OCI-LY3 (cell line): ENCODE results near the gene RETREG3.
"Not testable (repeated sequence)": the region's sequence is repeated elsewhere in the genome, so short reads cannot be mapped to it uniquely, and the experiment has no call there.

Experiments used
- H2AFZ ChIP-seq: fragments of 200-600, 300-600 bp; shearing (Covaris generic); 2 replicates; pipeline ENCODE4 v1.6.0; 2014; ENCODE audit warnings: antibody characterized with exemption, low read depth, low read length
- H3K27ac ChIP-seq: fragments of 200-600, 300-600 bp; sonication (generic); 2 replicates; pipeline ENCODE4 v1.5.1; 2014; ENCODE audit warnings: mild to moderate bottlenecking, low read length, moderate library complexity, mixed read lengths
- H3K27me3 ChIP-seq: fragments of 200-600, 300-600 bp; sonication (generic); 2 replicates; pipeline ENCODE4 v1.6.1; 2014; ENCODE audit warnings: low read depth, low read length, mixed read lengths
- H3K36me3 ChIP-seq: fragments of 200-600, 300-600 bp; sonication (generic); replicated peaks from 2 replicates; pipeline ENCODE3; 2014; ENCODE audit warnings: low read depth, low read length, mixed read lengths
- H3K4me1 ChIP-seq: fragments of 300-600, 200-600 bp; sonication (generic); 2 replicates; pipeline ENCODE4 v1.6.1; 2014; ENCODE audit warnings: low read length, mixed read lengths
- H3K4me2 ChIP-seq: fragments of 200-600, 300-600 bp; sonication (generic); 2 replicates; pipeline ENCODE4 v1.6.1; 2014; ENCODE audit warnings: low read length, mixed read lengths
- H3K4me3 ChIP-seq: fragments of 300-600, 200-600 bp; sonication (generic); 2 replicates; pipeline ENCODE4 v1.5.1; 2014; ENCODE audit warnings: antibody characterized with exemption, mild to moderate bottlenecking, low read length, moderate library complexity
- H3K79me2 ChIP-seq: fragments of 300-600, 200-600 bp; shearing (Covaris generic); 2 replicates; pipeline ENCODE4 v1.6.1; 2014; ENCODE audit warnings: mild to moderate bottlenecking, low read length, mixed read lengths
- H3K9ac ChIP-seq: fragments of 300-600, 200-600 bp; shearing (Covaris generic); 2 replicates; pipeline ENCODE4 v1.6.0; 2014; ENCODE audit warnings: mild to moderate bottlenecking, low read length, moderate library complexity
- H3K9me3 ChIP-seq: fragments of 200-600, 300-600 bp; shearing (Covaris generic); 2 replicates; pipeline ENCODE4 v1.6.1; 2014; ENCODE audit warnings: low read length, mixed read lengths; ENCODE audit not compliant: insufficient read depth
- H4K20me1 ChIP-seq: fragments of 200-600, 300-600 bp; sonication (generic); 2 replicates; pipeline ENCODE4 v1.6.1; 2016; ENCODE audit warnings: low read length, mixed read lengths; ENCODE audit not compliant: insufficient read depth
- EZH2phosphoT487 ChIP-seq: fragments of 200-600 bp; shearing (Covaris generic); IDR thresholded peaks from 2 replicates; pipeline ENCODE4 v1.6.1; 2018; ENCODE audit warnings: antibody characterized with exemption, mixed run types, low read depth
- TF ChIP-seq, protein P1 (sequence below): fragments of 200-600, 300-600 bp; sonication (generic); IDR thresholded peaks from 2 replicates; pipeline ENCODE4 v1.5.1; 2014; ENCODE audit warnings: antibody characterized with exemption, low read length, low read depth

Gene RETREG3

DNA sequence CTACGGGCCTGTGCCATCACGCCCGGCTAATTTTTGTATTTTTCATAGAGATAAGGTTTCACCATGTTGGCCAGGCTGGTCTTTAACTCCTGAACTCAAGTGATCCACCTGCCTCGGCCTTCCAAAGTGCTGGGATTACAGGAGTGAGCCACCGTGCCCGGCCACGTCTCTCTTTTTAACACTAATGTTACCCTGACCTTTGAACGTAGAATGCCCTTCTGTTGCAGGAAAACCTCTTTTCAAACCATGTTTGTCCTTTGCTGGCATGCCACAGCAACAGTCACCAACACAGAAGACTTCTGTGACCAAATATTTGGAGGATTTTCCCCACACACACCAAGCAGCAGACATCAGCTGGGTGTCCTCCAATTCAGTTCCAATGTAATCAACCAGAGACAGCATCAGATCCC lies 64.3 kb downstream of the RETREG3 start:
- H3K4me3 ChIP-seq = no peak overlapping the region
- H3K27me3 ChIP-seq = no peaks in the 10 kb centered on the region
- no peak overlapping the region for H3K9ac ChIP-seq
- TF ChIP-seq EZH2phosphoT487 = no peak
- TF ChIP-seq, protein P1, sequence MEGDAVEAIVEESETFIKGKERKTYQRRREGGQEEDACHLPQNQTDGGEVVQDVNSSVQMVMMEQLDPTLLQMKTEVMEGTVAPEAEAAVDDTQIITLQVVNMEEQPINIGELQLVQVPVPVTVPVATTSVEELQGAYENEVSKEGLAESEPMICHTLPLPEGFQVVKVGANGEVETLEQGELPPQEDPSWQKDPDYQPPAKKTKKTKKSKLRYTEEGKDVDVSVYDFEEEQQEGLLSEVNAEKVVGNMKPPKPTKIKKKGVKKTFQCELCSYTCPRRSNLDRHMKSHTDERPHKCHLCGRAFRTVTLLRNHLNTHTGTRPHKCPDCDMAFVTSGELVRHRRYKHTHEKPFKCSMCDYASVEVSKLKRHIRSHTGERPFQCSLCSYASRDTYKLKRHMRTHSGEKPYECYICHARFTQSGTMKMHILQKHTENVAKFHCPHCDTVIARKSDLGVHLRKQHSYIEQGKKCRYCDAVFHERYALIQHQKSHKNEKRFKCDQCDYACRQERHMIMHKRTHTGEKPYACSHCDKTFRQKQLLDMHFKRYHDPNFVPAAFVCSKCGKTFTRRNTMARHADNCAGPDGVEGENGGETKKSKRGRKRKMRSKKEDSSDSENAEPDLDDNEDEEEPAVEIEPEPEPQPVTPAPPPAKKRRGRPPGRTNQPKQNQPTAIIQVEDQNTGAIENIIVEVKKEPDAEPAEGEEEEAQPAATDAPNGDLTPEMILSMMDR = no peak
- no peaks in the 10 kb centered on the region for H4K20me1 ChIP-seq
- no peaks in the 10 kb centered on the region for H3K9me3 ChIP-seq
- H3K4me2 ChIP-seq = no peak overlapping the region
- H3K27ac ChIP-seq = no peak overlapping the region
- no peaks in the 10 kb centered on the region for H3K4me1 ChIP-seq
- H3K36me3 ChIP-seq = peaks cover 18% of the 10 kb centered on the region
- no peak overlapping the region for H2AFZ ChIP-seq
- no peaks in the 10 kb centered on the region for H3K79me2 ChIP-seq

GRCh38 chr17:42543190-42544079 lies 65.7 kb downstream of the RETREG3 start:
- no peak for TF ChIP-seq EZH2phosphoT487
- TF ChIP-seq, protein P1 = no peak
- no peak overlapping the region for H3K4me3 ChIP-seq
- no peak overlapping the region for H3K27ac ChIP-seq
- H4K20me1 ChIP-seq = no peaks in the 10 kb centered on the region; the same call in 1 of the 2 replicates
- H3K9ac ChIP-seq = no peak overlapping the region
- H3K4me1 ChIP-seq = no peaks in the 10 kb centered on the region
- H3K79me2 ChIP-seq = no peaks in the 10 kb centered on the region
- H3K4me2 ChIP-seq = no peak overlapping the region
- peaks cover 27% of the 10 kb centered on the region for H3K36me3 ChIP-seq
- H3K9me3 ChIP-seq = no peaks in the 10 kb centered on the region
- no peaks in the 10 kb centered on the region for H3K27me3 ChIP-seq
- H2AFZ ChIP-seq = no peak overlapping the region

DNA sequence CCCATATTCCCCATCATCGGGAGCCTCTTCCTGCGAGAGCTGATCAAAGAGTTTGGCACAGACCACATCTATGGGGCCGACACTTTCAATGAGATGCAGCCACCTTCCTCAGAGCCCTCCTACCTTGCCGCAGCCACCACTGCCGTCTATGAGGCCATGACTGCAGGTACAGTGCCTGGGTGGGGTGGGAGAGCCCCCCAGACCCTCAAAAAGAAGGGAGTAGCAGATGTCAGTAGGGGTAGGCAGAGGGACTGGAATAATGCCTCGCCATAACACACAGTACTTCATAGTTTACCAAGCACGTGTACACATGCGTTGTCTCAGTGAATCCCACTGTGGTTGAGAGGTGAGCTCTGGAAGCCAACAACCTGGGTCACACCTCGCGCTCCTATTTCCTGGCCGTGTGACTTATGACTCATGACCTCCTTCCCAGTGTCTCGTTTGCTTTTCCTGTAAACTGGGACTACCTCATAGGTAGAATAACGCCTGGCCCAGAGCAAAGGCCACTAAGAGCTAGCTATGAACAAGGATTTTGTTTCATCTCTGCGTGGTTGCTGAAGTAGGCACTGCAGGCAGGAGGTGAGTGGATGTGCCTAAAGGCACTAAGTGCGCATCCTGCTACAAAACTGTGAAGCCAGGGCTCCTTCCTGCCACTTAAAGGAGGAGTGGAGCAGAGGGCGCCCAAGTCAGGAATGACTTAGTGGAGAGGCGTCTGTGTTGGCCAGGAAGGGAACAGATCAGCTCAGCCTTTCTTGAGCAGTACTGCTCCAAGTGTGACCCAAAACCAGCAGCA lies 67.9 kb downstream of the RETREG3 start:
- Histone ChIP-seq H2AFZ (no peak overlapping the region), H3K27me3 (no peaks in the 10 kb centered on the region), H3K79me2 (peaks cover 22% of the 10 kb centered on the region), H3K9me3 (no peaks in the 10 kb centered on the region), H3K9ac (no peak overlapping the region), H3K4me1 (peaks cover 14% of the 10 kb centered on the region), H3K36me3 (peaks cover 33% of the 10 kb centered on the region), H3K4me2 (no peak overlapping the region), H3K4me3 (no peak overlapping the region), H3K27ac (no peak overlapping the region), H4K20me1 (peaks cover 13% of the 10 kb centered on the region; the same call in 1 of the 2 replicates)
- TF ChIP-seq EZH2phosphoT487 = no peak
- TF ChIP-seq, protein P1 = no peak

DNA sequence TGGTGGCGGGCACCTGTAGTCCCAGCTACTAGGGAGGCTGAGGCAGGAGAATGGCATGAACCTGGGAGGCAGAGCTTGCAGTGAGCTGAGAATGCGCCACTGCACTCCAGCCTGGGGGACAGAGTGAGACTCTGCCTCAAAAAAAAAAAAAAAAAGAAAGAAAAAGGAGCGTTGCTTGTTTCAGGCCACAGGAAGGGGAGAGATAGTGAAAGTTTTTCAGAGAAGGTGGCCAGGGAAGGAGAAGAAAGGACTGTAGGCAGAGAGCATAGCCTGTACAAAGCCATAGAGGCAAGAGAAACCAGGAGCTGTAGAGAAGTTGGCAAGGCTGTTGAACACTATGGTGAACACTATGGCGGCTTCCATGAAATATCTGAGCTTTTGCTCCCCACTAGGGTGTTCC lies 68.6 kb downstream of the RETREG3 start:
- H3K27ac ChIP-seq, H3K9me3 ChIP-seq, H2AFZ ChIP-seq, H3K27me3 ChIP-seq, H3K4me3 ChIP-seq, H3K4me2 ChIP-seq, H3K9ac ChIP-seq: not testable (repeated sequence)
- peaks cover 33% of the 10 kb centered on the region for H3K36me3 ChIP-seq
- H4K20me1 ChIP-seq = peaks cover 13% of the 10 kb centered on the region; the same call in 1 of the 2 replicates
- peaks cover 23% of the 10 kb centered on the region for H3K79me2 ChIP-seq
- H3K4me1 ChIP-seq = peaks cover 16% of the 10 kb centered on the region
